PC-9 (cell line): ENCODE data around the gene IRS1. TPM values are rescaled to one million over a fixed set of nuclear protein-coding genes. Genes with fewer than 3 reads are reported as not detected.

Experiments used
- BruUV-seq: library from RNA; stranded (reverse); fragments of 400-500 nt; replicated peaks from 2 replicates; lab custom pipeline; 2021; lab: Mats Ljungman, UMichigan
- CTCF ChIA-PET: fragments of 300-600 bp; sonication (Branson Sonifier 250); formaldehyde crosslinking; loops from one replicate; lab custom pipeline; 2022; ENCODE audit warnings: antibody characterized with exemption; lab: Charles Lee
- POLR2A ChIA-PET: fragments of 300-600 bp; sonication (Branson Sonifier 250); formaldehyde crosslinking; loops from one replicate; lab custom pipeline; 2022; ENCODE audit warnings: antibody characterized with exemption; ENCODE audit not compliant: unreplicated experiment; lab: Charles Lee
- DNase-seq, 2 experiments: peaks; one replicate each; pipeline versions ENCODE4 v3.0.0 to v3.0.0-alpha.2; 2015 to 2022; ENCODE audit warnings: mixed read lengths in 1 of 2
- H2AFZ ChIP-seq: fragments of 200-600 bp; sonication (generic); 2 replicates; pipeline ENCODE4 v1.8.1; 2017; ENCODE audit warnings: antibody characterized with exemption
- H3F3A ChIP-seq: fragments of 200-600 bp; sonication (generic); 2 replicates; pipeline ENCODE4 v1.8.1; 2017; ENCODE audit warnings: antibody characterized with exemption, mild to moderate bottlenecking, low read depth; ENCODE audit not compliant: insufficient read depth
- H3K27ac ChIP-seq: fragments of 200-600 bp; sonication (generic); 2 replicates; pipeline ENCODE4 v1.6.1; 2016; ENCODE audit warnings: mixed run types
- H3K27me3 ChIP-seq: fragments of 200-600 bp; sonication (generic); 2 replicates; pipeline ENCODE4 v1.6.1; 2016; ENCODE audit warnings: low read depth, mixed run types; ENCODE audit not compliant: insufficient read depth
- H3K36me3 ChIP-seq: fragments of 200-600 bp; sonication (generic); 2 replicates; pipeline ENCODE4 v1.6.1; 2016; ENCODE audit warnings: low read depth, mixed run types
- H3K4me1 ChIP-seq: fragments of 200-600 bp; sonication (generic); replicated peaks from 2 replicates; pipeline ENCODE4 v1.6.1; 2016; ENCODE audit warnings: mixed run types; ENCODE audit not compliant: insufficient read depth
- H3K4me2 ChIP-seq: fragments of 200-600 bp; sonication (generic); 2 replicates; pipeline ENCODE4 v1.6.1; 2017; ENCODE audit warnings: mixed run types
- H3K4me3 ChIP-seq: fragments of 200-600 bp; sonication (generic); 2 replicates; pipeline ENCODE4 v1.6.1; 2016; ENCODE audit warnings: mixed run types
- H3K79me2 ChIP-seq: fragments of 200-600 bp; sonication (generic); 2 replicates; pipeline ENCODE4 v1.6.1; 2017; ENCODE audit warnings: low read depth, mixed run types
- H3K9me2 ChIP-seq: fragments of 200-600 bp; sonication (generic); 2 replicates; pipeline ENCODE4 v1.8.1; 2017; ENCODE audit warnings: mild to moderate bottlenecking; ENCODE audit not compliant: insufficient read depth
- H3K9me3 ChIP-seq: fragments of 200-600 bp; sonication (generic); 2 replicates; pipeline ENCODE4 v1.8.1; 2016; ENCODE audit warnings: low read depth; ENCODE audit not compliant: insufficient read depth
- H4K20me1 ChIP-seq: fragments of 200-600 bp; sonication (generic); 2 replicates; pipeline ENCODE4 v1.8.1; 2017; ENCODE audit not compliant: insufficient read depth
- EZH2 ChIP-seq: fragments of 200-600 bp; sonication (generic); IDR thresholded peaks from 2 replicates; pipeline ENCODE4 v1.8.0; 2017; ENCODE audit warnings: antibody characterized with exemption, low read depth
- intact Hi-C: fragments of 100-400 bp; cut with micrococcal nuclease; formaldehyde crosslinking; loops from one replicate; pipeline ENCODE4 v1.10.0; 2022; ENCODE audit not compliant: unreplicated experiment
- total RNA-seq: library from RNA; stranded (reverse); gene quantifications from 2 replicates; pipeline ENCODE4 v1.2.3, GENCODE V29; 2021
- TF ChIP-seq, protein P1 (sequence below): fragments of 200-600 bp; sonication (generic); conservative IDR thresholded peaks from 2 replicates; pipeline ENCODE4 v1.6.1; 2017; ENCODE audit warnings: mixed run types, antibody characterized with exemption, mild to moderate bottlenecking, moderate library complexity

IRS1 gene
- total RNA-seq, 1 experiment from 2014 or later, result 28.6 TPM

DNA sequence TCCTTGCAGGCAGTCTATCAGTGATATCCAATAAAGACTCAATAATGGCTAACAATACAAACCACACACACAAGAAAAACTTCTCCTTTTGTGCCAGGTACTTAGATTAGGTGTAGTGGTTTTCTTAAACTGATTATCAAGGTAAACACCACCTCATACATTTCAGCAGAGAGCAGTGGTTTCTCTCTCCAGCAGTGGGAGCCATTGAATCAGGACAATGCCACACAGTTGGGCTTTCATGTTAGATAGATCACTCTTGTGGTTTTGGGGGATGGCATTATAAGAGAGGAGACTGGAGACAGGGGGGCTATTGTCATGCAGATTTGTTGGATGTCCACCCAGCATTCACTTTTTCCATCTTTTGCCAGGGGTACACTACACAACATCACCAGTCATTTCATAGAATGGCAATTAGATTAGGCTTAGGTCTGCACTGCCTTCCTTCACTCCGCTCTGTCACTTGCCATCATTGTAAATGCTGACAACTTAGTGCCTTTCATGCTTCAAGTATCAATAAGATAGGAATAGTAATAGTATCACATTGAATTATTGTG is 13.6 kb upstream of the IRS1 start:
- H4K20me1 ChIP-seq, result no peaks in the 10 kb centered on the region
- no peak overlapping the region for H2AFZ ChIP-seq
- H3F3A ChIP-seq, result no peaks in the 10 kb centered on the region
- DNase-seq, result no peak
- no peaks in the 10 kb centered on the region for H3K4me1 ChIP-seq
- H3K27me3 ChIP-seq, result no peaks in the 10 kb centered on the region
- POLR2A ChIA-PET, result no interaction called here
- H3K9me3 ChIP-seq, result no peaks in the 10 kb centered on the region
- H3K27ac ChIP-seq, result no peak overlapping the region
- no TSS peak for BruUV-seq
- no peak overlapping the region for H3K4me3 ChIP-seq
- TF ChIP-seq, protein P1, sequence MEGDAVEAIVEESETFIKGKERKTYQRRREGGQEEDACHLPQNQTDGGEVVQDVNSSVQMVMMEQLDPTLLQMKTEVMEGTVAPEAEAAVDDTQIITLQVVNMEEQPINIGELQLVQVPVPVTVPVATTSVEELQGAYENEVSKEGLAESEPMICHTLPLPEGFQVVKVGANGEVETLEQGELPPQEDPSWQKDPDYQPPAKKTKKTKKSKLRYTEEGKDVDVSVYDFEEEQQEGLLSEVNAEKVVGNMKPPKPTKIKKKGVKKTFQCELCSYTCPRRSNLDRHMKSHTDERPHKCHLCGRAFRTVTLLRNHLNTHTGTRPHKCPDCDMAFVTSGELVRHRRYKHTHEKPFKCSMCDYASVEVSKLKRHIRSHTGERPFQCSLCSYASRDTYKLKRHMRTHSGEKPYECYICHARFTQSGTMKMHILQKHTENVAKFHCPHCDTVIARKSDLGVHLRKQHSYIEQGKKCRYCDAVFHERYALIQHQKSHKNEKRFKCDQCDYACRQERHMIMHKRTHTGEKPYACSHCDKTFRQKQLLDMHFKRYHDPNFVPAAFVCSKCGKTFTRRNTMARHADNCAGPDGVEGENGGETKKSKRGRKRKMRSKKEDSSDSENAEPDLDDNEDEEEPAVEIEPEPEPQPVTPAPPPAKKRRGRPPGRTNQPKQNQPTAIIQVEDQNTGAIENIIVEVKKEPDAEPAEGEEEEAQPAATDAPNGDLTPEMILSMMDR, result 0 out of 2 replicates have a peak, but pooled peaks have one; percentile 24
- no peak for TF ChIP-seq EZH2
- H3K79me2 ChIP-seq, result no peaks in the 10 kb centered on the region
- intact Hi-C loops, result no loop called here
- no peaks in the 10 kb centered on the region for H3K36me3 ChIP-seq
- CTCF ChIA-PET, result no interaction called here
- no peaks in the 10 kb centered on the region for H3K9me2 ChIP-seq
- H3K4me2 ChIP-seq, result no peak overlapping the region

DNA sequence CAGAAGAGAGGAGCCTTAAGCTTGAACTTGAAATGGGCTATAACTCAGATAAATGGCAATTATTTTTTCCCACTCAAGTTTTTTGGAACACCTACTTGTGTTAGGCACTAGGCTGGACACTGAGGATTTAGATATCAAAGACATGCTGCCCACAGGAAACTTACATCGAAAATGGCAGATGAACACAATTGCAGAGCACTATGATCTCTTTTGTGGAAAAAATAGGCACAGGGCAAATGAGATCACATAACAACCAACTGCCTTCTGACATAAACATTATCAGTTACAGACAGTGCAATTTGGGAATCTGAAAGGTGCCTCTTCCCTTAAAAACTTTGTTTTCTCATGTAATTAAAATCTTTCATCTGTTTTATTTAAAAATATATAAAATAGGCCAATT is 3.8 kb upstream of the IRS1 start:
- POLR2A ChIA-PET, result no interaction called here
- Histone ChIP-seq H3K79me2 (peaks cover 10% of the 10 kb centered on the region), H3K4me1 (peaks cover 12% of the 10 kb centered on the region), H3K9me2 (no peaks in the 10 kb centered on the region), H3K9me3 (no peaks in the 10 kb centered on the region), H3K4me2 (no peak overlapping the region), H2AFZ (no peak overlapping the region), H4K20me1 (no peaks in the 10 kb centered on the region), H3K27ac (no peak overlapping the region), H3K4me3 (no peak overlapping the region), H3K27me3 (no peaks in the 10 kb centered on the region), H3K36me3 (no peaks in the 10 kb centered on the region), H3F3A (peaks cover 8% of the 10 kb centered on the region; the same call in 1 of the 2 replicates)
- intact Hi-C loops, result loop anchor here (2.0 to 5.0 kb wide), 3 partner anchors 303 to 915 kb away; no protein-coding TSS in a partner anchor
- CTCF ChIA-PET, result interaction anchor here (0.5 to 1.3 kb wide), 2 partner anchors 320 to 443 kb away, joined by 6 to 10 read pairs; no protein-coding TSS in a partner anchor
- BruUV-seq, result no TSS peak
- no peak for DNase-seq
- TF ChIP-seq, protein P1, result no peak
- TF ChIP-seq EZH2, result no peak

DNA sequence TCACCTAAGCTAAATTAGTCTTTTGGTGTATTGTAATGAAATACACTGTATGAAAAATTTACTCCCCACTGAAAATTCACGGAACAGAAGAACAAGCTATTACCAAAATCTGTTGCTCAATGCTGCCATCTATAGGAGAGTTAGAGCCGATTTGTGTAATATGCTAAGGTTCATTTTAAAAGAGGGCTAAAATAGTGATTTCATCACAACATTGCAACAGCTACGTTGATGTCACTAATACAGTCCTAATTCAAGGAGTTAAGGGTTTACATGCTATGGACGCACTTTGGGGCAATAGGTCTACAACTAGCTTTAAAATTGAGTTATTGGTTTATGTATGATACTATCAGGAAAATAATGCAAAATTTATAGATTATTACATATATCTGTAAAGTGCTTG is 3.0 kb upstream of the IRS1 start:
- H3K4me2 ChIP-seq, result no peak overlapping the region
- H2AFZ ChIP-seq, result no peak overlapping the region
- peak in 1 of 2 experiments; percentile 67 for DNase-seq
- no peaks in the 10 kb centered on the region for H3K36me3 ChIP-seq
- H3F3A ChIP-seq, result peaks cover 8% of the 10 kb centered on the region; the same call in 1 of the 2 replicates
- no peaks in the 10 kb centered on the region for H3K9me3 ChIP-seq
- no peak overlapping the region for H3K27ac ChIP-seq
- POLR2A ChIA-PET, result interaction anchor here (0.6 to 1.0 kb wide), 2 partner anchors 178 to 688 kb away, joined by 8 to 10 read pairs; no protein-coding TSS in a partner anchor
- peaks cover 19% of the 10 kb centered on the region for H3K79me2 ChIP-seq
- CTCF ChIA-PET, result interaction anchor here (0.9 to 1.6 kb wide), 8 partner anchors 183 to 1137 kb away, joined by 3 to 10 read pairs (median 4); no protein-coding TSS in a partner anchor
- BruUV-seq, result no TSS peak
- peaks cover 17% of the 10 kb centered on the region for H3K4me1 ChIP-seq
- TF ChIP-seq, protein P1, result peak; percentile 81
- TF ChIP-seq EZH2, result no peak
- no peak overlapping the region for H3K4me3 ChIP-seq
- H3K9me2 ChIP-seq, result no peaks in the 10 kb centered on the region
- intact Hi-C loops, result loop anchor here (1.0 to 5.0 kb wide), 4 partner anchors 304 to 1132 kb away; no protein-coding TSS in a partner anchor
- no peaks in the 10 kb centered on the region for H4K20me1 ChIP-seq
- no peaks in the 10 kb centered on the region for H3K27me3 ChIP-seq
